ENCODE measurements around the gene FAM162B.

DNA sequence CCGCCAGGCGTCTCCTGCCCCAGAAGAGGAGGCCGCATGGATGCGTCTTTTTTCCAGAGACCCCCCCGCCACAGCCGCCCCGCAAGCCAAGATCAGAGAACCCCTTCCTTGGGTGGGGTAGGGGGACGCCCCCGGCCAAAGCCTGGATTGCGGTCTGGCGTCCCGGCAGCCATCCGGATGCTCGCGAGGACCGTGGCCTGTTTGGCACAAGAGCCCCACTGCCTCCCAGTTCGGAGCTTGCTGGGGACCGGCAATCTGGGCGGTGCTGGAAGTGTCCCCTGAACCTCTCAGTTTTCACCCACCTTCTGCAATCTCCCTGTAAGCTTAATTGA is 924 bp downstream of the FAM162B start:
- TF ChIP-seq CTCF (IDR thresholded peaks at IDR 0.05; ENCODE audit: insufficient read depth, low read length, poor library complexity, severe bottlenecking) = no peak
- no peak for TF ChIP-seq EZH2phosphoT487 (conservative IDR thresholded peaks at IDR 0.05; ENCODE audit: low read length)
